HepG2 (cell line): ENCODE results near the gene NUP214. TPM values are rescaled to one million over a fixed set of nuclear protein-coding genes. Genes with fewer than 3 reads are reported as not detected.
A peak's percentile ranks its signal among the peaks of the same experiment; 100 is the strongest.

Experiments
- ATAC-seq: fragments of 200-7000 bp; cut with Tn5 transposase; 3 replicates; pipeline ENCODE4 v1.9.1; 2020; ENCODE audit warnings: mild to moderate bottlenecking, moderate library complexity
- BruUV-seq: library from RNA; stranded (reverse); fragments of 400-500 nt; replicated peaks from 2 replicates; lab custom pipeline; 2021; lab: Mats Ljungman, UMichigan
- CTCF ChIA-PET: fragments of 300-600 bp; formaldehyde crosslinking; extraction: SDS; loops from one replicate; lab custom pipeline; 2021; ENCODE audit warnings: low total read pairs, inconsistent platforms, low intra/inter-chr PET ratio; lab: Yijun Ruan, JAX
- POLR2A ChIA-PET: fragments of 350-600 bp; sonication (Branson Sonifier 250); formaldehyde crosslinking; loops from one replicate; lab custom pipeline; 2020; ENCODE audit warnings: antibody characterized with exemption, inconsistent platforms; lab: Yijun Ruan, JAX
- DNase-seq: peaks from one replicate; pipeline ENCODE4 v3.0.0-alpha.2; 2015; ENCODE audit warnings: low spot score
- FAIRE-seq: peaks from 3 replicates; lab custom pipeline; 2011; peaks lifted over from hg19 to GRCh38; lab: Jason Lieb, UNC
- H2AFZ ChIP-seq: one replicate; pipeline ENCODE4 v1.6.1; 2011; ENCODE audit warnings: low read length, inconsistent platforms
- H3K27ac ChIP-seq: fragments of 300-600 bp; 3 replicates; pipeline ENCODE4 v1.8.0; 2011; ENCODE audit warnings: mixed run types, mild to moderate bottlenecking, mixed read lengths, low read length, inconsistent platforms; ENCODE audit not compliant: insufficient read depth; ENCODE audit errors: extremely low read length
- H3K27me3 ChIP-seq, 2 experiments: fragments of 200-600 bp in 1 of 2; 2 replicates in 1 of 2; 3 replicates in 1 of 2; pipeline versions ENCODE4 v1.6.0 to v1.8.0; 2011; ENCODE audit warnings: low read length in 2 of 2, mild to moderate bottlenecking in 2 of 2, moderate library complexity in 2 of 2, inconsistent platforms in 1 of 2; ENCODE audit not compliant: insufficient read depth in 2 of 2, control insufficient read depth in 1 of 2
- H3K36me3 ChIP-seq, 2 experiments: fragments of 200-600 bp in 1 of 2; replicated peaks in 1 of 2; 2 replicates in 1 of 2; 3 replicates in 1 of 2; pipeline versions ENCODE4 v1.5.1 to v1.8.0; 2011; ENCODE audit warnings: low read length in 2 of 2, inconsistent platforms in 1 of 2; ENCODE audit not compliant: insufficient read depth in 2 of 2, control insufficient read depth in 1 of 2
- H3K4me1 ChIP-seq: 2 replicates; pipeline ENCODE4 v1.5.1; 2012; ENCODE audit warnings: low read length, inconsistent platforms; ENCODE audit not compliant: insufficient read depth
- H3K4me2 ChIP-seq: 2 replicates; pipeline ENCODE4 v1.6.0; 2011; ENCODE audit warnings: low read depth, low read length, inconsistent platforms
- H3K4me3 ChIP-seq, 3 experiments: fragments of 200-600 bp in 1 of 3; sonication (generic), shearing (Covaris generic) in 1 of 3; replicated peaks in 1 of 3; 2 replicates each; pipeline ENCODE4 v1.5.1; 2011 to 2016; ENCODE audit warnings: low read length in 3 of 3, inconsistent platforms in 2 of 3, low read depth in 2 of 3, mild to moderate bottlenecking in 2 of 3, control low read depth in 1 of 3, mixed read lengths in 1 of 3; ENCODE audit not compliant: insufficient read depth in 1 of 3
- H3K79me2 ChIP-seq: one replicate; pipeline ENCODE4 v1.6.1; 2011; ENCODE audit warnings: low read length, inconsistent platforms; ENCODE audit not compliant: insufficient read depth
- H3K9ac ChIP-seq: 2 replicates; pipeline ENCODE4 v1.6.0; 2011; ENCODE audit warnings: mild to moderate bottlenecking, low read depth, low read length, inconsistent platforms; ENCODE audit not compliant: insufficient read depth
- H3K9me3 ChIP-seq: 2 replicates; pipeline ENCODE4 v1.5.1; 2012; ENCODE audit warnings: mild to moderate bottlenecking, low read length
- H4K20me1 ChIP-seq: 2 replicates; pipeline ENCODE4 v1.6.0; 2011; ENCODE audit warnings: inconsistent platforms, mild to moderate bottlenecking, low read length, moderate library complexity; ENCODE audit not compliant: insufficient read depth
- AGO1 ChIP-seq: fragments of 200-400 bp; formaldehyde crosslinking; IDR thresholded peaks from 2 replicates; pipeline ENCODE4 v1.6.1; 2017; ENCODE audit warnings: mild to moderate bottlenecking, low read depth, low read length, moderate library complexity; ENCODE audit not compliant: poor library complexity, severe bottlenecking
- ELF1 ChIP-seq: sonication (generic); formaldehyde crosslinking; IDR thresholded peaks from 2 replicates; pipeline ENCODE4 v1.4.0; 2020; ENCODE audit warnings: missing genetic modification reagents
- IRF2 ChIP-seq: IDR thresholded peaks from 2 replicates; pipeline ENCODE4 v1.6.1; 2018; ENCODE audit warnings: missing genetic modification reagents, missing compliant biosample characterization
- SP5 ChIP-seq: IDR thresholded peaks from 2 replicates; pipeline ENCODE4 v1.6.1; 2016; ENCODE audit warnings: low read depth, borderline replicate concordance
- SRF ChIP-seq: IDR thresholded peaks from 2 replicates; pipeline ENCODE4 v1.6.1; 2011; ENCODE audit warnings: mild to moderate bottlenecking, low read depth, low read length, moderate library complexity
- U2AF2 ChIP-seq: fragments of 200-400 bp; formaldehyde crosslinking; IDR thresholded peaks from 2 replicates; pipeline ENCODE4 v1.6.1; 2017; ENCODE audit warnings: low read depth, mild to moderate bottlenecking, low read length
- ZBTB3 ChIP-seq: sonication (generic); formaldehyde crosslinking; IDR thresholded peaks from 2 replicates; pipeline ENCODE4 v1.4.0; 2020; ENCODE audit warnings: low read depth, mild to moderate bottlenecking, moderate library complexity, missing genetic modification reagents, borderline replicate concordance
- ZNF615 ChIP-seq: sonication (generic); formaldehyde crosslinking; IDR thresholded peaks from 2 replicates; pipeline ENCODE4 v1.5.0; 2020; ENCODE audit warnings: mild to moderate bottlenecking, missing genetic modification reagents, borderline replicate concordance
- ZSCAN20 ChIP-seq: sonication (generic); formaldehyde crosslinking; IDR thresholded peaks from 2 replicates; pipeline ENCODE4 v1.4.0; 2020; ENCODE audit warnings: missing genetic modification reagents, mild to moderate bottlenecking, borderline replicate concordance
- WGBS: methylation state at CpG from one replicate; pipeline ENCODE4 v1.1.6; 2017; ENCODE audit warnings: low lambda C conversion rate; 5-methylcytosine and 5-hydroxymethylcytosine counted together
- in situ Hi-C: cut with HindIII; loops from 2 replicates; pipeline ENCODE4 v1.10.0; 2017; ENCODE audit warnings: low pct_unique_long_range_greater_than_20kb; ENCODE audit not compliant: extremely low pct_ligation_motif_present
- intact Hi-C: fragments of 100-400 bp; cut with micrococcal nuclease; formaldehyde crosslinking; loops from one replicate; pipeline ENCODE4 v1.10.0; 2022; ENCODE audit not compliant: unreplicated experiment
- polyA plus RNA-seq, 8 experiments: library from polyadenylated mRNA; depleted of rRNA in 3 of 8; stranded (reverse) in 7 of 8; unstranded in 1 of 8; fragments of >200 nt; fragmentation: Illumina TruSeq in 4 of 8; extraction: Trizol in 4 of 8; gene quantifications; 2 replicates each; pipeline versions ENCODE4 v1.2.1 to v1.2.3, GENCODE V29; 2011 to 2016; ENCODE audit warnings: low read depth in 4 of 8, missing spikeins in 1 of 8, mixed read lengths in 1 of 8; ENCODE audit not compliant: insufficient read depth in 1 of 8
- total RNA-seq, 5 experiments: library from RNA; depleted of rRNA; stranded (reverse); fragments of >200 nt; fragmentation: Illumina TruSeq; extraction: Trizol; gene quantifications; 2 replicates each; pipeline ENCODE4 v1.2.3, GENCODE V29; 2016; ENCODE audit warnings: low read depth in 1 of 5
- TF ChIP-seq, protein P1 (sequence below): sonication (generic); formaldehyde crosslinking; IDR thresholded peaks from 2 replicates; pipeline ENCODE4 v1.4.0; 2020; ENCODE audit warnings: mild to moderate bottlenecking, missing genetic modification reagents
- TF ChIP-seq, protein P2 (sequence below): sonication (generic); formaldehyde crosslinking; IDR thresholded peaks from 2 replicates; pipeline ENCODE4 v1.8.0; 2022; ENCODE audit warnings: missing genetic modification reagents, mild to moderate bottlenecking, inconsistent platforms, borderline replicate concordance
- TF ChIP-seq, protein P3 (sequence below): sonication (generic); IDR thresholded peaks from 2 replicates; pipeline ENCODE4 v1.6.1; 2016; ENCODE audit warnings: low read depth, borderline replicate concordance
- TF ChIP-seq, protein P4 (sequence below): sonication (generic); formaldehyde crosslinking; IDR thresholded peaks from 2 replicates; pipeline ENCODE4 v1.4.0; 2020; ENCODE audit warnings: missing genetic modification reagents

The NUP214 gene
- total and polyA plus RNA-seq, 2 of the 13 experiments (the other 11 are each of a cell fraction or from before 2014, with no cell fraction given), result 8.4 to 16.0 TPM

DNA sequence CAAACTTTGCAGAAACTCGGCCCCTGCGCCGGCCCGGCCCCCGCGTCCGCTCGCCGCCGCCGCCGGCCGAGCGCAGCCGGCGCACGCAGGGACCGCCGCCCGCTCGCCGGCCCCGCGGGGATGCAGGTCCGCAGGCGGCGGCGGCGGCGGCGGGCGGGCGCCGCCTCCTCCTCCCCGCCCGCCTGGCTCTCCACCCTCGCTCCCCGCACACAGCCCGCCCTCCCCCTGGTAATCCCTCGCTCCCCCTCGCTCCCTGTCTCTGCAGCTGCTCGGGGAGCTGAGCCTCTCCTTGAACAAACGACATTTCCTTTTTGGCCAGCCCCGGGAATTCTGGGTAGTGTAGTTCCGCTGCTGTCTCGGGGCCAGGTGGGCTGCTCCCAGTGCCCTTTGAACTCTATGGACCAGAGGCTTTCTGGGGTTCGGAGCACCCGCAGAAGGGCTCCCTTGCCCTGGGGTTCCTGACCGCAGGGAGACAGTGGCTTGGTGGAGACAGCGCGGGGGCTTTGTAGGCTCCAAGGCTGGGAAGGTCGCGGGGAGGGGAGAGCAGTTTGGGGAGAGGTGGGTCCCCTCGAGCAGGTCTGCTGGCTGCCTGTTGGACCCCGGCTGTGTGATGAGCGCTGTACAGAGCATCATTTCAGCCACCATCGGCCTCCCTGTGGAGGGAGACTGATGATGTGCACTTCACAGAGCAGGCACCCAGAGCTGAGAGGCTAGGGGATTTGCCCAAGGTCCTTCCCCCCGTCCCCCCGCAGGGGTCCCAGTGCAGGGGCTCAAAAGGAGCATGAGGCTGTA lies 152.7 kb downstream of the NUP214 start:
- in situ Hi-C loops, result no loop called here
- CTCF ChIA-PET, result no interaction called here
- TF ChIP-seq, protein P1, sequence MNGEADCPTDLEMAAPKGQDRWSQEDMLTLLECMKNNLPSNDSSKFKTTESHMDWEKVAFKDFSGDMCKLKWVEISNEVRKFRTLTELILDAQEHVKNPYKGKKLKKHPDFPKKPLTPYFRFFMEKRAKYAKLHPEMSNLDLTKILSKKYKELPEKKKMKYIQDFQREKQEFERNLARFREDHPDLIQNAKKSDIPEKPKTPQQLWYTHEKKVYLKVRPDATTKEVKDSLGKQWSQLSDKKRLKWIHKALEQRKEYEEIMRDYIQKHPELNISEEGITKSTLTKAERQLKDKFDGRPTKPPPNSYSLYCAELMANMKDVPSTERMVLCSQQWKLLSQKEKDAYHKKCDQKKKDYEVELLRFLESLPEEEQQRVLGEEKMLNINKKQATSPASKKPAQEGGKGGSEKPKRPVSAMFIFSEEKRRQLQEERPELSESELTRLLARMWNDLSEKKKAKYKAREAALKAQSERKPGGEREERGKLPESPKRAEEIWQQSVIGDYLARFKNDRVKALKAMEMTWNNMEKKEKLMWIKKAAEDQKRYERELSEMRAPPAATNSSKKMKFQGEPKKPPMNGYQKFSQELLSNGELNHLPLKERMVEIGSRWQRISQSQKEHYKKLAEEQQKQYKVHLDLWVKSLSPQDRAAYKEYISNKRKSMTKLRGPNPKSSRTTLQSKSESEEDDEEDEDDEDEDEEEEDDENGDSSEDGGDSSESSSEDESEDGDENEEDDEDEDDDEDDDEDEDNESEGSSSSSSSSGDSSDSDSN (CRISPR knock-in tag), result no peak
- TF ChIP-seq ZSCAN20 (CRISPR knock-in tag) (no peak), AGO1 (no peak), ELF1 (CRISPR knock-in tag) (peak; percentile 57; the same call in 1 of the 2 replicates), SRF (peak; percentile 55; the same call in 1 of the 2 replicates), ZNF615 (CRISPR knock-in tag) (no peak), U2AF2 (no peak), SP5 (CRISPR knock-in tag) (no peak), IRF2 (no peak), ZBTB3 (no peak)
- TF ChIP-seq, protein P2, sequence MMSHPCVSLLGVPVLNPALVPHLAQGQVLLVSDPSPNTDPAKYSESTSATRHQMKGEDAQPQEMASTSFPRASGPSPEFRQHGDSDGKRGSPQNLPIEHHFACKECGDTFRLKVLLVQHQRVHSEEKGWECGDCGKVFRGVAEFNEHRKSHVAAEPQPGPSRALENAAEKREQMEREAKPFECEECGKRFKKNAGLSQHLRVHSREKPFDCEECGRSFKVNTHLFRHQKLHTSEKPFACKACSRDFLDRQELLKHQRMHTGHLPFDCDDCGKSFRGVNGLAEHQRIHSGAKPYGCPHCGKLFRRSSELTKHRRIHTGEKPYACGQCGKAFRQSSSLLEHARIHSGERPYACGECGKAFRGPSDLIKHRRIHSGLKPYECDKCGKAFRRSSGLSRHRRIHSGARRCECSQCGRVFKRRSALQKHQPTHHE (CRISPR knock-in tag), result 0 out of 2 replicates have a peak, but pooled peaks have one; percentile 21
- TF ChIP-seq, protein P3, sequence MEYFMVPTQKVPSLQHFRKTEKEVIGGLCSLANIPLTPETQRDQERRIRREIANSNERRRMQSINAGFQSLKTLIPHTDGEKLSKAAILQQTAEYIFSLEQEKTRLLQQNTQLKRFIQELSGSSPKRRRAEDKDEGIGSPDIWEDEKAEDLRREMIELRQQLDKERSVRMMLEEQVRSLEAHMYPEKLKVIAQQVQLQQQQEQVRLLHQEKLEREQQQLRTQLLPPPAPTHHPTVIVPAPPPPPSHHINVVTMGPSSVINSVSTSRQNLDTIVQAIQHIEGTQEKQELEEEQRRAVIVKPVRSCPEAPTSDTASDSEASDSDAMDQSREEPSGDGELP, result peak; percentile 28; the same call in 1 of the 2 replicates
- TF ChIP-seq, protein P4, sequence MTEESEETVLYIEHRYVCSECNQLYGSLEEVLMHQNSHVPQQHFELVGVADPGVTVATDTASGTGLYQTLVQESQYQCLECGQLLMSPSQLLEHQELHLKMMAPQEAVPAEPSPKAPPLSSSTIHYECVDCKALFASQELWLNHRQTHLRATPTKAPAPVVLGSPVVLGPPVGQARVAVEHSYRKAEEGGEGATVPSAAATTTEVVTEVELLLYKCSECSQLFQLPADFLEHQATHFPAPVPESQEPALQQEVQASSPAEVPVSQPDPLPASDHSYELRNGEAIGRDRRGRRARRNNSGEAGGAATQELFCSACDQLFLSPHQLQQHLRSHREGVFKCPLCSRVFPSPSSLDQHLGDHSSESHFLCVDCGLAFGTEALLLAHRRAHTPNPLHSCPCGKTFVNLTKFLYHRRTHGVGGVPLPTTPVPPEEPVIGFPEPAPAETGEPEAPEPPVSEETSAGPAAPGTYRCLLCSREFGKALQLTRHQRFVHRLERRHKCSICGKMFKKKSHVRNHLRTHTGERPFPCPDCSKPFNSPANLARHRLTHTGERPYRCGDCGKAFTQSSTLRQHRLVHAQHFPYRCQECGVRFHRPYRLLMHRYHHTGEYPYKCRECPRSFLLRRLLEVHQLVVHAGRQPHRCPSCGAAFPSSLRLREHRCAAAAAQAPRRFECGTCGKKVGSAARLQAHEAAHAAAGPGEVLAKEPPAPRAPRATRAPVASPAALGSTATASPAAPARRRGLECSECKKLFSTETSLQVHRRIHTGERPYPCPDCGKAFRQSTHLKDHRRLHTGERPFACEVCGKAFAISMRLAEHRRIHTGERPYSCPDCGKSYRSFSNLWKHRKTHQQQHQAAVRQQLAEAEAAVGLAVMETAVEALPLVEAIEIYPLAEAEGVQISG, result peak; percentile 59; the same call in 1 of the 2 replicates

More for the DNA sequence above, 152.7 kb downstream of the NUP214 start:
- peak; percentile 43 for DNase-seq
- H3K36me3 ChIP-seq, result no peaks in the 10 kb centered on the region
- peaks cover 22 to 85% of the 10 kb centered on the region in 2 experiments for H3K27me3 ChIP-seq
- H3K9ac ChIP-seq, result no peak overlapping the region
- no peaks in the 10 kb centered on the region for H3K79me2 ChIP-seq
- no peaks in the 10 kb centered on the region for H3K9me3 ChIP-seq
- intact Hi-C loops, result loop anchor here (5.0 to 10.0 kb wide), 2 partner anchors 47 to 101 kb away; no protein-coding TSS in a partner anchor
- peak; percentile 28 for ATAC-seq
- WGBS, result 32% methylated on average over 12 of the region's 59 CpGs
- H3K4me2 ChIP-seq, result peak overlapping the region; percentile 77
- H4K20me1 ChIP-seq, result peaks cover 3% of the 10 kb centered on the region; the same call in 1 of the 2 replicates
- peaks cover 40% of the 10 kb centered on the region for H3K4me1 ChIP-seq
- no TSS peak for BruUV-seq
- no peak overlapping the region for H2AFZ ChIP-seq
- FAIRE-seq, result peak; percentile 60
- POLR2A ChIA-PET, result no interaction called here
- H3K27ac ChIP-seq, result no peak overlapping the region
- peak overlapping the region; percentile 45 to 68 (median 52); a peak in 4 of 6 replicates for H3K4me3 ChIP-seq
